ENCODE results near the gene RIBC2.

GRCh38 chr22:45473626-45474237, 60.2 kb downstream of the RIBC2 start:
- TF ChIP-seq CTCF (IDR thresholded peaks at IDR 0.05), result no peak
- no peak for TF ChIP-seq POLR2A (IDR thresholded peaks at IDR 0.05)

Measured in body of pancreas (tissue), 4 donors.